Stimulated activated CD8-positive, alpha-beta memory T cell treated with anti-CD3 and anti-CD28 coated beads, Interleukin-12 subunit alpha, Interleukin-12 subunit beta, amount 100 ng/mL, for 24 hours (primary cell): ENCODE results near the gene MOB3C.
A peak's percentile ranks its signal among the peaks of the same experiment; 100 is the strongest.
"Not testable (repeated sequence)": the region's sequence is repeated elsewhere in the genome, so short reads cannot be mapped to it uniquely, and the experiment has no call there.

Source experiments
- DNase-seq: peaks from one replicate; pipeline ENCODE4 v3.0.0-alpha.2; 2020; ENCODE audit errors: extremely low read depth

Gene MOB3C

DNA sequence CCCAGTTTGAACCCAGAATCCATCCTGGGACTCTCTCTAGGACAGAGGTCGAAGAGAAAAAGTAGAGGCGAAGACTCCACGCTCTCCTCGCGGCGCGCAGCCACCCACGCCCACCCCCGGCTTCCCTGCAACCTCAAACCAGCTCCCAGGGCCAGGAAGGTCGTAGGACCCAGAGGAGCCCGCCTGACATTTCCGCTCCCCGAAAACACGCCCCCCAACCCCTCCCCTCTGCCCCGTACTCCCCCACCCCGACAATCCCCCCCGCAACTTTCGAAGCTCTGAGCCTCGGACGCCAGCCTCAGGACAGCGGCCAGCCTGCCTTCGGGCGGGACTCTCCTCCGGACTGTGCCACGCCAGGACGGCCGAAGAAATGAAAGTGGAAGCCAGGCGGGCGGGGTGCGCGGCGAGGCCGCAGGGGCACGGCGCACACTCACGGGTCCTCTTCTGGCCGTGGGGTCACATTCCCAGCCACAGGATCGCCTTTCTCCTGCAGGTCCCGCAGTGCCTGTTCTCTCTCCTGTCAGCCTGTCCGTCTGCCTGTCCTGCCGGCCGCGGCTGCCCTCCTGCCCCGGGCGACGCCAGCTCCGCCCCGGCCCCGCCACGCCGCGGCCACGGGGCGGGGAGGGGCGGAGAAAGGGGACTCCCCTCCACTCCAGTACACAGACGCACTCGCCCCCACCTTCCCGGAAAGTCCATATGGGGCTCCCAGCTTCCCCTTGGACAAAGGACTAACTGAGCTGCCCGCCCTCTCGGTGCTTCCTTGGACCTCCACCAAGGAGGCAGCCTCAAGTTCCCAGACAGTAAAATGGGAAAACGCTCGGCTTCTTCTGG is at the start of gene MOB3C:
Gene MOB3C (minus strand): TSS at position 535 of the 831 bp plus-strand sequence. CDS start 3,490 bp downstream, outside the sequence.
- peak; percentile 43 for DNase-seq

DNA sequence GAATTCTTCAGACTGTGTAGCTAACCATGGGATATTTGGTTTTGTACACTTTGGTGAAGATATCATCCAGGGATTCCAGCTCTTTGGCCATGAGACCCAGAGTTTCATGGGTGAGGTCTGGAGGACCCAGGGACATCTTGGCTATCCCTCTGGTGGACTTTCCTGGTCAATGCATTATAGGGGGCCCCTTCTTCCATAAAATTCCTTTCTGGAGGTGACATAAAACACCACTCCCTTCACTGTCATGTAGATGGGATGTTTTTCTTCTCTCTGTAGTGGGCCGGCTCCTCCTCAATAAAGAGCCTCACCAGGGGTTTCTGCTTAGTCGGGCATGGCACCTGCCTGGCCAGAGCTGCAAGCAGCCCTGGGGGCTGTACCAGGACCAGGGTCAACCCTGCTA is 49.4 kb upstream of the MOB3C start:
- DNase-seq: no peak

DNA sequence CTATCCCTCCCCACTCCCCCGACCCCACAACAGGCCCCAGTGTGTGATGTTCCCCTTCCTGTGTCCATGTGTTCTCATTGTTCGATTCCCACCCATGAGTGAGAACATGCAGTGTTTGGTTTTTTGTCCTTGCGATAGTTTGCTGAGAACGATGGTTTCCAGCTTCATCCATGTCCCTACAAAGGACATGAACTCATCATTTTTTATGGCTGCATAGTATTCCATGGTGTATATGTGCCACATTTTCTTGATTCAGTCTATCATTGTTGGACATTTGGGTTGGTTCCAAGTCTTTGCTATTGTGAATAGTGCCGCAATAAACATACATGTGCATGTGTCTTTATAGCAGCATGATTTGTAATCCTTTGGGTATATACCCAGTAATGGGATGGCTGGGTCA is 46.3 kb upstream of the MOB3C start:
- DNase-seq: not testable (repeated sequence)

DNA sequence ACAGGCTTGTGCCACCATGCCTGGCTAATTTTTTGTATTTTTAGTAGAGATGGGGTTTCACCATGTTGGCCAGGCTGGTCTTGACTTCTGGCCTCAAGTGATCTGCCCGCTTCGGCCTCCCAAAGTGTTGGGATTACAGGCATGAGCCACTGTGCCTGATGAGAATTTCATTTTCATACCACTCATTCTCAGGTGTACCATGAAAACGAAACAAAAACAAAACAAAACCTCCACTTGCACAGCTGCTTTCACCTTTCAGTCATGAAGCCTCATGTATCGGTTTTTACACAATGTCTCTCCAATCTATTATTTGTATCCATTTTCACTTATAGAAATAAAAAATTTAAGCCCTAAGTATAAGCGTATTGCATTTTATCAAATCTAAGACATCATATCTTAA is 43.5 kb upstream of the MOB3C start:
- DNase-seq: not testable (repeated sequence)

DNA sequence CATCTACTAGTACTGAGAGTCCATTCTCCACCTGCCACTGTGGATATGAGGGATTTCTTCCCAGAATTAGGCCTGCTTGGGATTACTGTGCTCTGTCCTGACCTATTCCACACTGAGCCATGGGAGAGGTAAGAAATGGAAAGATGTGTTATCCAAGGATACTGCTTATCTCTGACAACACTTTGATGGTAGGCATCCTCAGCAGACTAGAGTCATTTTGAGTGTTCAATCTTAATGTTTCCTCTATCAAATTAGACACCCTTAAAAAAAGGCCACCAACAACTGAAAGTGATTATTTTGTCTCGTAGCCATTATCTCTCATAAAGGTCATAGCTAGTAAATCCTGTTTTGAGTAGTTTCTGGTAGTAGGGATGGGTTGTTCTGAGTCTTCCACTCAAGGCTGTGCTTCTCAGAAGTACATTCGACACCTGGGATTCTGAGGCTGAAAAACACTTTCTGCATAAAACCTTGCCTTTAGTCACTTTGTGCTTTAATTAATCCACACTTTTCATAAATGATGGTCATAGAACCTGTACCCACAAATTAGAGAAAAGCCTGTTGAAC is 42.8 kb upstream of the MOB3C start:
- no peak for DNase-seq

DNA sequence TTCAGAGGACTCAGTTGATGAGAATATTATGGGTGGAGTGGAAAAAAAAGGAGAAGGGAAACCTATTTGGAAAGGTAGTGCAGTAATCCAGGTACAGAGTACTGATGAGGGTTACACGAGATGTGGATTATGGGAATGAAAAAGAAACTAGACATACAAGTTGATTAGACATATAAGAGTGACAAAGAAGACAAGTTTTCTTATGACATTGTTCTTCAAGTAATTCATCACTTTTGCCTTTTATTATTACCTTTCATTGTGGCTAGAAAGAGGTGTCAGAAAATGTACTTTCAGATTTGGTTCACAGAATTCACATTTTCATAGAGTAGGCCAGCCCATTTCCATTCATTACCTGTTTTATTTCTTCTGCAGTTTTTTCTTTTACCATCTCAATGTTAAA is 41.2 kb upstream of the MOB3C start:
- no peak for DNase-seq

DNA sequence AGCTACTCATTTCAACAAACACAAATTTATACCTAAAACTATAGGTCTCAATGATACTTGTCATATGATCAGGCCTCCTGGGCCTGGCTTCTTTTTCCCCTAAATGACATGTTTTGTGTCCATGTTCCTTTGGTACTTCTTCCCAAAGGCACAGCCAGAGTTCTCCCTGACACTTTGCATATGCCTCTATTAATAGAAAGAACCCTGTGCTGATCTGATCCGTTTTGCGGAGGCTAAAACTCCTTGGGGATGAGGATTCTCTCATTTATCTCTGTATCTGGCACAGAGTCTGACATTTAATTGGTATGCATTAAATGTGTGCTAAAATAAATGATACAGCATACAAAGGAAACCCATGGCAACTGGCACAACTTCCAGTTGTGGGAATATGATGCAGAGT is 40.0 kb upstream of the MOB3C start:
- DNase-seq: no peak

DNA sequence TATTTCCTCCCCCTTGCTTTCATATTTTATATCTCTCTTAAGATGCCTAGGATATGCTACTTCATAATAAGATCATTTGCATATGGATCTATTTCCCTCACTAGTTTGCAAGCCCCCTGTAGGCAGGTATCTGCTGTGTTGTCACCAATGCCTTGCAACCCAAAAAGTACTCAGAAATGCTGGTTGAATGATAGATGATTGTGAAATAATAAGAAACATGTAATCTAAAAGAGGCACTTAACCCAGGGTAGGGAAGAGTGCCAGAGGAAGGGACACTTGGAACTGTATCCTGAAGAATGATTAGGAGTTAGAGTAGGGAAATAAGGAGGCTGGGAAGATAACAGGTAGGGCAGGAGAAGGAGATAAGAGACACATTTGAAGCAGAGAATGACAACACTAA is 39.2 kb upstream of the MOB3C start:
- no peak for DNase-seq

DNA sequence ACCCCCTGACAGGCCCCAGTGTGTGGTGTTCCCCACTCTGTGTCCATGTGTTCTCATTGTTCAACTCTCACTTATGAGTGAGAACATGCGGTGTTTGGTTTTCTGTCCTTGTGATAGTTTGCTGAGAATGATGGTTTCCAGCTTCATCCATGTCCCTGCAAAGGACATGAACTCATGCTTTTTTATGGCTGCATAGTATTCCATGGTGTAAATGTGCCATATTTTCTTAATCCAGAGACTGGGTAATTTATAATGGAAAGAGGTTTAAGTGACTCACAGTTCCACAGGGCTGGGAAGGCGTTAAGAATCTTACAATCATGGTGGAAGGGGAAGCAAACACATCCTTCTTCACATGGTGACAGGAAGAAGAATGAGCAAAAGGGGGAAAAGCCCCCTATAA is 38.1 kb upstream of the MOB3C start:
- DNase-seq: not testable (repeated sequence)

DNA sequence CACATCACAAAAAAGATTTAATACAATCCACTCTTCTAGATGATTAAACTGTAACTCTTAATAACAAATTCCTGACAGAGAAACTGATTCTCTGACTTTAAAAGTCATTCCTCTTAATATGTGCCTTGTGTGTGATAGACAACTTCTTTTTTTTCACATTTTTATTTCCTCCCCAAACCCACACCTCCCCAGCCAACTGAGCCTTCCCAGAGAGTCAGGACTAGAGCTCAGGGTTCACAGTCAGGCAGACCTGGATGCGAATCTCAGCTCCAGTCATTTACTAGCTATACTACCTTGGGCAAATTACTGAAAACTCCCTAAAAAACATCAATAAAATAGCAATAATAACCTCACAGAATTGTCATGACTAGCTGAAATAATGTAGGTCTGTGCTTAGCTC is 37.4 kb upstream of the MOB3C start:
- no peak for DNase-seq

DNA sequence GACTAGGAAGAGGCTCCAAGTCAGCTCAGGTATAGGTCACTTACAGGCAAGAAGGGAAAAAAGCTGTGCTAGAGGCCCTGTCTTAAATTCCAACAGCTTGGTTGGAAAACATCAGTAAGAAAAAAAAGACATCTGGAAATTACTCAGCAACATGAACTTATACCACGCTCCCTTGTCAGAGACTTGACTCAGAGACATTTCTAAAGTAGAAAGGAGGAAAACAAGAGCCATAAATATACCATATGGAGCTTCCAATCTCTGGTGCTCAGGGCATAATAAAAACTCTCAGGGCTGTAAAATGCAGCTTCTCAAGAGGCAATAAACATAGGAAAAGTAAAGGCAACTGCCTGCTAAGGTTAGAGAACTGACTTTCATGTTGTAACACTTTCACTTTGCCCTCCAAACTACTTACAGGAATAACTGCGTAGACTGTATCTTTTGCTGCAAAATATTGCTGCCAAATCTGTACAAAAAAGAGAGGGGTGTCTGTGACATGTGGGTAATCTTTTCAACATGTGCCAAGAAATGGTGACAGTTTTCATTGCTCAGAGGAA is 36.9 kb upstream of the MOB3C start:
- DNase-seq: no peak

DNA sequence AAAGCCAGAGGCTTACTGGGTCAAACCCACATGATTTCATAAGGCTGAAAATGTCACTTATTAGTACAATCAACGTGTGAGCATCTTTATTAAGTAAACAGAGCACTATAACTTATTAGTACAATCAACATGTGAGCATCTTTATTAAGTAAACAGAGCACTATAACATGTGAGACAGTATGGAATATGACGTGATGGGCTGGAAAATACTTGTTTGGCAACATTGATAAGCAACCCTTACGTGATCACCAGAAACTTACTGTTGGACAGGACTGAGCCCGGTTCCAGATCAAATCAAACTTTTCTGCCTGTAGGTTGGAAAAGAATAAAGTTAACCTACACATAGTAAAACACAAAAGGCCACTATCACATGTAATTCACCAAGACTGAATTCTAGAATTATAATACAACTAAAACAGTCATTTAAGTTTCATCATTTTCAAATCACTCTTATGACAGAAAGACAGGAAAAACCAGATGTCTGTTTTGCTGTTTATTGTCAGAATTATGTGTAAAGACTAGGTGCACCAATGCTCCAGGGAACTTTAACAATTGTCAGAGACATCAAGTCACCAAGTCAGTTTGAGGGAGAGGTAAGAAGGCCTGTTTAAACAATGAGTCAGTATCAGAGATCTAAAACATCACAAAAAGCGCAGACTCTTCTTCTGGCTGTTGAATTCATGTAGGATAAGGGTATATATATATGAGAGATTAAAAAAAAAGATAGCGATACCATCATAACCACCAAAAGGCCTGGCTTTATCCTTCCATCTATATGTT is 35.9 kb upstream of the MOB3C start:
- DNase-seq: no peak

DNA sequence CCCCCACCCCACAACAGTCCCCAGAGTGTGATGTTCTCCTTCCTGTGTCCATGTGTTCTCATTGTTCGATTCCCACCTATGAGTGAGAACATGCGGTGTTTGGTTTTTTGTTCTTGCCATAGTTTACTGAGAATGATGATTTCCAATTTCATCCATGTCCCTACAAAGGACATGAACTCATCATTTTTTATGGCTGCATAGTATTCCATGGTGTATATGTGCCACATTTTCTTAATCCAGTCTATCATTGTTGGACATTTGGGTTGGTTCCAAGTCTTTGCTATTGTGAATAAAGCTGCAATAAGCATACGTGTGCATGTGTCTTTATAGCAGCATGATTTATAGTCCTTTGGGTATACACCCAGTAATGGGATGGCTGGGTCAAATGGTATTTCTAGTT is 34.5 kb upstream of the MOB3C start:
- DNase-seq: not testable (repeated sequence)

DNA sequence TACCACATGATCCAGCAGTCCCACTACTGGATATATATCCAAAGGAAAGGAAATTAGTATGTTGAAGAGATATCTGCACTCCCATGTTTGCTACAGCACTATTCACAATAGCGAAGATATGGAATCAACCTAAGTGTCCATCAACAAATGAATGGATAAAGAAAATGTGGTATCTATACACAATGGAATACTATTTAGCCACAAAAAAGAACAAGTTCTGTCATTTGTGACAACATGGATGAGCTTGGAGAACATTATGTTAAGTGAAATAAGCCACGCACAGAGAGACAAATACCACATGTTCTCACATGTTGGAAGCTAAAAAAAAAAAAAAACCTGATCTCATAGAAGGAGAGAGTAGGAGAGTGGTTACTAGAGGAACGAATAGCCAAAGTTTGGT is 33.9 kb upstream of the MOB3C start:
- no peak for DNase-seq

DNA sequence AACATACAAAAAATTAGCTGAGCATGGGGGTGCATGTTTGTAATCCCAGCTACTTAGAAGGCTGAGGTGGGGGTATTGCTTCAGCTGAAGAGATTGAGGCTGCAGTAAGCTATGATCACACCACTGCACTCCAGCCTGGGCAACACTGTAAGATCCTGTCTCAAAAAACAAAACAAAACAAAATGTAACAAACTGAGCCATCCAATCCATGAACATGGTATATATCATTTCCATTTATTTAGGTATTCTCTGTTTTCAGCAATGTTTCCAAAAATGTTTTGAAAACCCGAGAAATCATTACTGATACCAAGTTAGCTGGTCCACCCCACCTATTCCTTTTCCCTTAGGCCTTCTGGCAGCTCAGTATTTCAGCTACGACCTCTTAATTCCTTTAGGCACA is 33.2 kb upstream of the MOB3C start:
- DNase-seq: no peak

DNA sequence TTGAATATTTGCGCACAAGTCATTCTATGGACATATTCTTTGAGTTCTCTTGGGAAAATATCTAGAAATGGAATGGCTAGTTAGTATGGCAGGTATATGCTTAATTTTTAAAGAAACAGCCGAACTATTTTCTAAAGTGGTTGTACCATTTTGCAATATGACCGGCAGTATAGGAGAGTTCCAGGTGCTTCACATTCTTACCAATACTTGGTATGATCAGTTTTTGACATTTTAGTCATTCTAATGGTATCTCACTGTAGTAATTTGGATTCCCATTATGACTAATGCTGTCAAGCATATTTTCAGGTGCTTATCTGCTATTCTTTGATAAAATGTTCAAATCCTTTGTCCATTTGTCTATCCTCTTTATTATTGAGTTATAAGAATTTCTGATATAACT is 31.0 kb upstream of the MOB3C start:
- DNase-seq: no peak

DNA sequence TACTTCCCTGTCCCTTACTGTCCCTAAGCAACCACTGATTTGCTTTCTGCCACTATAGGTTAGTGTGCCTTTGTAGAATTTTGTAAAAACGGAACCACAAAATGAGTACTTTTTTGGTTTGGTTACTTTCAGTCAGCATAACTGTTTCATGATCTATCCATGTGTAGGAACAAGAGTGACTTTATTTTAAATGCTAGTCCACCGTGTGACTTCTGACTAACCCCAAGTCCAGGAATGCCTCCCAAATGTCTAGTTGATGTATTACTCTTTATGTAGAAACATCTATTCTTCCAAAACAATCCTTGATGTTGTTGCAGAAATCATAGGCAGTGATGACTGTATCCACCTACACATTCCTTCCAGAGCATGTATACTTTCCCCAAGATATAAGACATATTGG is 30.2 kb upstream of the MOB3C start:
- no peak for DNase-seq

DNA sequence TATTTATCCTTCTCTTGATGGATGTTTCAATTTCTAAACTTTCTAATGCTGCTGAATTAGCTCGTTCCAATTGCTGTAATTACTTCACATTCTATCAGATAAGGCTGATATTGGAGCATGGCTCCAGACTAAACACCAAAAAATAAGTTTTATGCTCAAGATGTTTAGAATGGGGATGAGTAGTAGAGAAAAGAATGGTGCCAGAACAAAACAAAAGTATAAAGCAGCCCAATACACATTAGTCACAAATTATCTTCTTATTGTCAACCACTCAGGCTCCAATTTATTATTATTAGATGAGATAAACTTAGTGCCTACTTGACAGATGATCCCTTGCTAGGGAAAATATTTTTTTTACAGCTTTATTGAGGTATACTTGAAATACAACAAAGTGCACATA is 29.7 kb upstream of the MOB3C start:
- no peak for DNase-seq

DNA sequence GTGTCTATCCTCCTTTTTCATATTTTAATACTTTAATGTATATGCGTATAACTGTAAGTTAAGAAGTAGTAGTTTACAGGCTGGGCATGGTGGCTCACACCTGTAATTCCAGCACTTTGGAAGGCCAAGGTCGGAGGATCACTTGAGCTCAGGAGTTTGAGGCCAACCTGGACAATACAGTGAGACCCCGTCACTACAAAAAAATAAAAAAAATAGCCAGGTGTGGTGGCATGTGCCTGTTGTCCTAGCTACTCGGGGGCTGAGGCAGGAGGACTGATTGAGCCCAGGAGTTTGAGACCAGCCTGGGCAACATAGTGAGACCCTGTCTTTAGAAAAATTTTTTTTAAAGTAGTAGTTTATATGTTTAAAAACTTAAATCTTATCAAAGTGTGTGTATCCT is 29.2 kb upstream of the MOB3C start:
- no peak for DNase-seq

DNA sequence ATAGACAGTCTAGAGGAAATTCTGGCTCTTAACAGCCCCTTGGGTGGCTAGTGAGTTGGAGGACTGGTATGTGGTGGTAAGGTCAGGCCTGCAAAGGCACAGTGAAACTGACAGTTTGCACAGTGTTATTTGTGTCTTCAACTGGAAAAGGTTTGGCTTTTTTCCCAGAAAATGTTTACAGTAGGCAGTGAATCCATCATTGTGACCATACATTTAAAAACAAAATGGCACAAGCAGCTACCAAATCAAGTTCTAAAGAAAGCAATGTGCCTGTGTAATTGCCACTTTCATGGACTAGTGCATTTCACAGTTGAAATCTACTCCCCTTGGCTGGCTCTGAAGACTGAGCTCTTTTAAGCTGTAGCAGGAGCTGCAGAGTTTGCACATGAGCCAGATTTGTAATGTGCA is 26.8 kb upstream of the MOB3C start:
- DNase-seq: no peak

DNA sequence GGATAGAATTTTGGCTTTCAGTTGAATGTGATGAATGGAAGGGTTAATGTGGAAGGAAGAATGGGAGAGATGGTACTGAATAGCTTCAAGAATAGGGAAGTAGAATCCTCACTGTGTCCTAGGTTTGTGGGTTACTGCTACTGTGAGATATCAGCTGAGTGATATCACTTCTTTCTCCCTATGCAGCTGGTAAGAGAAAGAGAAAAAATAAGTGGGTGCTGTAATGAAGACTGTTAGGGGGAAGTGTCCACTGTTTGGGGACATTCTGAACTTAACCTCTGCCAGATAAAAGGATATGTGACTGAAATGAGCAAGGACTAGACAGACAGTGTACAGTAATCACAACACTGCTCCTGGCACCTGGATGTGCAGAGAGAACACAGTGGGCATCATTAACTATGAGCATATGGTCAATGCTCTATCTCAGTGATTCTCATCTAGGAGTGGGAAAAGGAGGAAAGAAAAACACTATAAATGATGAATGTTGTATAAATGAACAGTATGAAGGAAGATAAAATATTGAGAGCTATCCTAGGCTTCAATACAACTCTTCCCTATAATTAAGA is 25.6 kb upstream of the MOB3C start:
- no peak for DNase-seq

DNA sequence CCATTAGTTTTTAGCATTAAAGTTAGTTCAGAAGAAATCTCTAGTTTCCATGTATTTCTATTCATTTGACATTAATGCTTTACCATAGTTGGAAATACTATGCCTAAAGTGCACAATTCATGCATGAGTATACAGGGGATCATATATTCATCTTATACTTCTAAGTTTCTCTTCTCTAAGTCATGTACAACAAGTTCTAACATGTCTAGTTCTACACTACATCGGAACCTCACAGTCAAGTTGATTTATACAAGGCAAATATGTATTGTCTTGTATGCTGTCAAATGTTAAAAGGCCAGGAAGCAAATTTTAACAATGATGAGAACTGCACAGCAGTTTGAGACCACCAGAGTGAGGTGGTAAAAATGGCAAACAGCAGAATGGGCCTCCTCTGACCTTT is 22.9 kb upstream of the MOB3C start:
- no peak for DNase-seq
